ENCODE data around the gene MTFR1L. TPM values are rescaled to one million over a fixed set of nuclear protein-coding genes. Genes with fewer than 3 reads are reported as not detected.

The MTFR1L gene
- 34.6 and 35.3 TPM in 2 replicates for total RNA-seq

GRCh38 chr1:25819491-25820246 lies at the start of gene MTFR1L:
Gene MTFR1L, plus strand, starts transcription at chr1:25819954. Its CDS starts 3,151 bp downstream, at chr1:25823105.
- Mint-ChIP-seq H3K4me3 (peak within 1 kb of the TSS; percentile 92), H3K9me3 (no peaks in the 10 kb centered on the region), H3K27me3 (no peaks in the 10 kb centered on the region), H3K4me1 (peaks cover 27% of the 10 kb centered on the region), H3K36me3 (ENCODE audit: low read depth) (peaks cover 9% of the 10 kb centered on the region), H3K27ac (peak within 1 kb of the TSS; percentile 90)
- ATAC-seq (ENCODE audit: low read depth) (peak; percentile 92), DNase-seq (peak; percentile 93)
- TF ChIP-seq, protein P1, sequence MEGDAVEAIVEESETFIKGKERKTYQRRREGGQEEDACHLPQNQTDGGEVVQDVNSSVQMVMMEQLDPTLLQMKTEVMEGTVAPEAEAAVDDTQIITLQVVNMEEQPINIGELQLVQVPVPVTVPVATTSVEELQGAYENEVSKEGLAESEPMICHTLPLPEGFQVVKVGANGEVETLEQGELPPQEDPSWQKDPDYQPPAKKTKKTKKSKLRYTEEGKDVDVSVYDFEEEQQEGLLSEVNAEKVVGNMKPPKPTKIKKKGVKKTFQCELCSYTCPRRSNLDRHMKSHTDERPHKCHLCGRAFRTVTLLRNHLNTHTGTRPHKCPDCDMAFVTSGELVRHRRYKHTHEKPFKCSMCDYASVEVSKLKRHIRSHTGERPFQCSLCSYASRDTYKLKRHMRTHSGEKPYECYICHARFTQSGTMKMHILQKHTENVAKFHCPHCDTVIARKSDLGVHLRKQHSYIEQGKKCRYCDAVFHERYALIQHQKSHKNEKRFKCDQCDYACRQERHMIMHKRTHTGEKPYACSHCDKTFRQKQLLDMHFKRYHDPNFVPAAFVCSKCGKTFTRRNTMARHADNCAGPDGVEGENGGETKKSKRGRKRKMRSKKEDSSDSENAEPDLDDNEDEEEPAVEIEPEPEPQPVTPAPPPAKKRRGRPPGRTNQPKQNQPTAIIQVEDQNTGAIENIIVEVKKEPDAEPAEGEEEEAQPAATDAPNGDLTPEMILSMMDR (IDR thresholded peaks at IDR 0.05): no peak
- ChIA-PET CTCF (interaction anchor here (0.6 to 1.0 kb wide), 4 partner anchors 18 to 388 kb away, joined by 3 to 5 read pairs (median 3); no protein-coding TSS in a partner anchor), POLR2A (interaction anchor here (0.6 to 2.7 kb wide), 16 partner anchors 9 to 587 kb away, joined by 3 to 22 read pairs (median 4); partner anchors contain the start of genes MACO1, PAFAH2, SELENON and SYF2)
- intact Hi-C loops (cut with micrococcal nuclease): loop anchor here (1.0 to 2.0 kb wide), 7 partner anchors 21 to 481 kb away; partner anchors contain the start of genes AUNIP, MACO1, PAFAH2 and PAQR7

DNA sequence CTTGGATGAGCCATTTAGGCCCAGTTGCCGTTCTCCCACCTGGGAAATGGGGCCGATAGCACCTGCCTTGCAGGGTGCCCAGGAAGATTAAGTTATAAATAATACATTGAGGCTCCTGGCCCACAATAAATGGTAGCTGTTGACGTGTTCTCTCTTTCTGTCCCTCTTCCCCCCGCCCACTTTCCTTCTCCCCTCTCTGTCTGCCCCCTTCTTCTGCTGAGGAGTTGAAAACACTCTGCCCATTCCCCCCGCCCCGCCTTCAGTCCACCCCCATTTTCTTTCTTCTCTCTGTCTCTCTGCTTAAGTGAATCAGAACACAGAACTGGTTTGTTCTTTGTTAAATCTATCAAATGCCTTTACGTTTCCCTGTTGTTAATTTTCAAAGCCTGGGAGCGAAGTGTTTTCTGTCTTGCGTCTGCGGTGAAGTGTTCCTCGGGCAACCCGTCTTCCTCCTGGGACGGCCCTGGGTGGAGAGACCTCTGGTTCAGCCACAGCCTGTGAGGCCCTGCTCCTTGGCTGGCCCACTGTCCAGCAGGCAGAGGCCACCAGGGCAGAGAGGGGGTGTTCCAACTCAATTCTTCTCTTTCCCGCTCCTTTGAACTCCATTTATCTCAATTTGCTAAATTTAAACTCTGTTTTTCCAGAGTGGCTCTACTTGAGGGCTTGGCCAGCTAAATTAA lies 49.1 kb upstream of the MTFR1L start:
- intact Hi-C loops (cut with micrococcal nuclease): no loop called here
- CTCF ChIA-PET: no interaction called here
- no peak for ATAC-seq (ENCODE audit: low read depth)

DNA sequence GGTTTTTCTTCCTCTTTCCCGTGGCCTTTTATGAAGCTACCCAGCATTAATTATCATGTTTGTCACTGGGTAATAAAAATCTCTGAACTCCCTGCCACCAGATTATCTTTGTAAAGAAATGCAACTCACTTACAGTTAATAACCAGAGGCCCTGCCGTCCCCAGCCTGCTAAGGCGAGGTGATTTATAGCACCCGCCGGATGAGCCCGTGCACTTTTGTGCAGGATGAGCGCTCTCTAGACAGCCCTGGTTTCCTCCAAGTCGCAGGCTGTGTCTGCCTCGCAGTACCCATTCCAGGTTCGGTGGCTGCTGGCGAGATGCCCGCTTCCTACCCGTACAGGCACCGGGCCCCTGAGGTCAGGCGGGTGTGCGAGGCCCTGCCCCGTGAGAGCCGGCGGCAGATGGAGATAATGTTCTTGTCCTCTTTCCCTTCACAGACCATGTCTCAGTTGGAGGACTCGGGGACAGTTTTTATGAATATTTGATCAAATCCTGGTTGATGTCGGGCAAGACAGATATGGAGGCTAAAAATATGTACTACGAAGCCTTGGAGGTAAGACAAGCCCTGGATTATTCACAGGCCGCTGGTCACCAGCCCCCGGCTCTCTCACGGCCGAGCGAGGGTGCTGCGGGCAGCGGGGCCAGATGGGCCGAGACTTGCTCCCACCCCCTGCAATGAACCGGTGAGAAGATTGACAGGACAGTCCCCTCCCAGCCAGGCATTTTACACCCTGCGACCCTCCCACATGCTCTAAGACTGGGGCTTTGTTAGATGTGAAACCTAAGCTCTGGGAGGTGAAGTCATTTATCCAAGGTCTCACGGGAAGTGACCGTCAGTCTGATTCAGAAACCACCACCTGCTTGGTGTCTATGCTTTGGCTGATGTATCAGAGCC lies 48.3 kb upstream of the MTFR1L start:
- no peaks in the 10 kb centered on the region for H3K36me3 Mint-ChIP-seq (ENCODE audit: low read depth)
- intact Hi-C loops (cut with micrococcal nuclease): no loop called here
- H3K27me3 Mint-ChIP-seq: peaks cover 25% of the 10 kb centered on the region
- POLR2A ChIA-PET: no interaction called here
- no peak overlapping the region for H3K27ac Mint-ChIP-seq
- DNase-seq (no peak), ATAC-seq (ENCODE audit: low read depth) (peak; percentile 29)
- CTCF ChIA-PET: no interaction called here
- H3K4me3 Mint-ChIP-seq: peak overlapping the region; percentile 65
- H3K9me3 Mint-ChIP-seq: no peaks in the 10 kb centered on the region
- peaks cover 36% of the 10 kb centered on the region for H3K4me1 Mint-ChIP-seq
- TF ChIP-seq, protein P1 (IDR thresholded peaks at IDR 0.05): no peak

More for the DNA sequence above, 49.1 kb upstream of the MTFR1L start:
- TF ChIP-seq, protein P1 (IDR thresholded peaks at IDR 0.05): no peak
- Mint-ChIP-seq H3K4me3 (peak overlapping the region; percentile 65), H3K4me1 (peaks cover 37% of the 10 kb centered on the region), H3K9me3 (no peaks in the 10 kb centered on the region), H3K27ac (no peak overlapping the region), H3K36me3 (ENCODE audit: low read depth) (no peaks in the 10 kb centered on the region), H3K27me3 (peaks cover 25% of the 10 kb centered on the region)
- no peak for DNase-seq
- POLR2A ChIA-PET: no interaction called here

- Mint-ChIP-seq H3K4me3 (peak overlapping the region; percentile 65), H3K4me1 (peaks cover 36% of the 10 kb centered on the region), H3K9me3 (no peaks in the 10 kb centered on the region), H3K27me3 (peaks cover 25% of the 10 kb centered on the region), H3K27ac (no peak overlapping the region), H3K36me3 (ENCODE audit: low read depth) (no peaks in the 10 kb centered on the region)
- DNase-seq: no peak
- CTCF ChIA-PET: no interaction called here
- intact Hi-C loops (cut with micrococcal nuclease): no loop called here
- ATAC-seq (ENCODE audit: low read depth): no peak
- TF ChIP-seq, protein P1 (IDR thresholded peaks at IDR 0.05): no peak
- POLR2A ChIA-PET: no interaction called here
Observed at GRCh38 chr1:25772164-25772563, 47.6 kb upstream of the MTFR1L start.
